Common myeloid progenitor, CD34-positive (primary cell): ENCODE measurements around the gene DIAPH3.

Experiments
- CTCF ChIA-PET: fragments of 350-600 bp; sonication (Branson Sonifier 250); formaldehyde crosslinking; loops from one replicate; lab custom pipeline; 2021; ENCODE audit warnings: antibody characterized with exemption; lab: Charles Lee
- POLR2A ChIA-PET: fragments of 350-600 bp; sonication (Branson Sonifier 250); formaldehyde crosslinking; loops from one replicate; lab custom pipeline; 2021; ENCODE audit warnings: antibody characterized with exemption; lab: Charles Lee
- DNase-seq, 3 donors: peaks; one replicate each; pipeline versions ENCODE4 v3.0.0 to v3.0.0-alpha.2; 2013
- H3K27ac ChIP-seq, 2 experiments: 1 replicate in 1 of 2; 2 replicates in 1 of 2; pipeline ENCODE4 v1.7.0; 2013; ENCODE audit warnings: inconsistent platforms in 2 of 2, low read length in 2 of 2, mild to moderate bottlenecking in 2 of 2, low read depth in 1 of 2, moderate library complexity in 1 of 2; ENCODE audit not compliant: severe bottlenecking in 2 of 2, insufficient read depth in 1 of 2, poor library complexity in 1 of 2
- H3K27me3 ChIP-seq, 5 experiments: replicated peaks in 2 of 5; 1 replicate in 3 of 5; 2 replicates in 2 of 5; pipeline versions ENCODE4 v1.6.1 to v1.7.0; 2013; ENCODE audit warnings: low read length in 4 of 5, mild to moderate bottlenecking in 2 of 5, moderate library complexity in 2 of 5, inconsistent platforms in 1 of 5; ENCODE audit not compliant: insufficient read depth in 5 of 5, control insufficient read depth in 4 of 5
- H3K36me3 ChIP-seq, 4 experiments: 1 replicate in 2 of 4; 2 replicates in 2 of 4; pipeline versions ENCODE4 v1.6.1 to v1.7.0; 2013; ENCODE audit warnings: low read length in 3 of 4, control low read depth in 1 of 4, mild to moderate bottlenecking in 1 of 4; ENCODE audit not compliant: control insufficient read depth in 4 of 4, insufficient read depth in 4 of 4
- H3K4me1 ChIP-seq, 4 experiments: 1 replicate in 3 of 4; 2 replicates in 1 of 4; pipeline versions ENCODE4 v1.6.1 to v1.7.1; 2013; ENCODE audit warnings: low read length in 3 of 4, mild to moderate bottlenecking in 3 of 4, control low read depth in 1 of 4, inconsistent platforms in 1 of 4, moderate library complexity in 1 of 4; ENCODE audit not compliant: control insufficient read depth in 4 of 4, insufficient read depth in 4 of 4; ENCODE audit errors: control extremely low read depth in 1 of 4
- H3K4me3 ChIP-seq, 7 experiments: 1 replicate in 4 of 7; 2 replicates in 3 of 7; pipeline versions ENCODE4 v1.5.1 to v1.7.0; 2013; ENCODE audit warnings: mild to moderate bottlenecking in 7 of 7, low read length in 6 of 7, moderate library complexity in 6 of 7, inconsistent platforms in 2 of 7, low read depth in 2 of 7, control low read depth in 1 of 7; ENCODE audit not compliant: insufficient read depth in 4 of 7, control insufficient read depth in 1 of 7; ENCODE audit errors: extremely low read depth in 1 of 7
- H3K9me3 ChIP-seq, 5 experiments: 1 replicate in 4 of 5; 2 replicates in 1 of 5; pipeline versions ENCODE4 v1.6.1 to v1.7.1; 2013; ENCODE audit warnings: low read length in 4 of 5, mild to moderate bottlenecking in 2 of 5, inconsistent platforms in 1 of 5, low read depth in 1 of 5, moderate library complexity in 1 of 5; ENCODE audit not compliant: control insufficient read depth in 4 of 5, insufficient read depth in 2 of 5; ENCODE audit errors: control extremely low read depth in 1 of 5
- WGBS: methylation state at CpG from one replicate; pipeline ENCODE4 v1.1.5; 2013; ENCODE audit not compliant: insufficient coverage; 5-methylcytosine and 5-hydroxymethylcytosine counted together

The DIAPH3 gene

GRCh38 chr13:59914556-59914955 is 249.2 kb downstream of the DIAPH3 start:
- POLR2A ChIA-PET: no interaction called here
- DNase-seq: no peak

DNA sequence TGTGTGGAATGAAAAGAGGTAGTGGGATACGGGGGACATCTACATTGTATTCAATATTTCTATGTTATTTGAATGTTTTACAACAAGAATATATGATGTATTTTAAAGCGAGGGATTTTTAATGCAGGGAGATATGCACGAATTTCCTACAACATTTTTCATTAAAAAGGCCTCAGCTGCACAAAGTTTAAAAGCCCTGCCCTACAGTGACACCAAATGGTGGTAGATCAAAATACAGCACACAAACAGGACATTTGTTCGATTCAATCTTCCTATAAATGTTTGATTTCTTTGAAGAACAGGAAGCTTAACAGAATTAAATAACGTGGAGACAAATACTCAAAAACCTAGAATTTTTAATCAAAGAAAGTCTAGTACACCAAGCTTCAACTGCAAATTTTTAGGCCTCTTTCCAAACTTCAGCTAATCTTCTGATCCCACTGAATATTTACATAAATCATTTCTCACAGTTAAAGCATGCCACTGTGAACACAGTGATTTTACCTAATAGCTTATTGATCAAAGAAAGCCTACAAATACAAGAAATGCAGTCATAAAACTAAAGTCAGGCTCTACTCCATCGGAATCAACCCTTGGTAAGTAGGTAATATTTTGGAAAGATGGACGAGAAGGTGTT is 257.2 kb downstream of the DIAPH3 start:
- DNase-seq: peak; percentile 8 to 31 (median 21)

More at GRCh38 chr13:59914556-59914955, 249.2 kb downstream of the DIAPH3 start:
- H3K9me3 ChIP-seq: no peaks in the 10 kb centered on the region
- H3K4me1 ChIP-seq: no peaks in the 10 kb centered on the region
- no peaks in the 10 kb centered on the region for H3K27me3 ChIP-seq
- WGBS: 100% methylated on average over 1 of the region's 2 CpGs
- CTCF ChIA-PET: no interaction called here
- H3K4me3 ChIP-seq: no peak overlapping the region
- no peaks in the 10 kb centered on the region for H3K36me3 ChIP-seq
- no peak overlapping the region for H3K27ac ChIP-seq

DNA sequence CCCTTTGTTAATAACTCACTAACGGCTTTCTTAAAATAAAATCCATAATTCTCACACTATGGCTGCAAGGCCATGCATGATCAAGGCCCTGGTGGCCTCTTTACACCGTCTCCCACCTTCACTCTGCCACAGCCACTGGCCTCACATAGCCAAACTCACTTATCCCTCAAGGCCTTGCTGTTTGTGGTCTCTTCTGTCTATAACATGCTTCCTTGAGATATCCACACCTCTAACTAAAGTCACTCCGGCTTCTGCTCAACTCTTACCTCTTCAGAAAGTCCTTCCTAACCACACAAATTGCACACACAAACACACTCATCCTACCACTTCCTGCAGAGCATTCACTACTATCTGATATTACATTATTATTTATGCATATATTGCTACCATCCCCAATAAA is 262.5 kb downstream of the DIAPH3 start:
- CTCF ChIA-PET: no interaction called here

More for the DNA sequence above, 257.2 kb downstream of the DIAPH3 start:
- ChIA-PET CTCF (interaction anchor here (0.8 to 1.5 kb wide), 3 partner anchors 21 to 518 kb away, joined by 3 to 4 read pairs (median 4); no protein-coding TSS in a partner anchor), POLR2A (no interaction called here)
- no peaks in the 10 kb centered on the region for H3K4me1 ChIP-seq
- 43% methylated on average over 1 of the region's 7 CpGs for WGBS
- H3K27ac ChIP-seq: no peak overlapping the region
- H3K36me3 ChIP-seq: no peaks in the 10 kb centered on the region
- H3K4me3 ChIP-seq: no peak overlapping the region
- H3K9me3 ChIP-seq: no peaks in the 10 kb centered on the region
- no peaks in the 10 kb centered on the region for H3K27me3 ChIP-seq

DNA sequence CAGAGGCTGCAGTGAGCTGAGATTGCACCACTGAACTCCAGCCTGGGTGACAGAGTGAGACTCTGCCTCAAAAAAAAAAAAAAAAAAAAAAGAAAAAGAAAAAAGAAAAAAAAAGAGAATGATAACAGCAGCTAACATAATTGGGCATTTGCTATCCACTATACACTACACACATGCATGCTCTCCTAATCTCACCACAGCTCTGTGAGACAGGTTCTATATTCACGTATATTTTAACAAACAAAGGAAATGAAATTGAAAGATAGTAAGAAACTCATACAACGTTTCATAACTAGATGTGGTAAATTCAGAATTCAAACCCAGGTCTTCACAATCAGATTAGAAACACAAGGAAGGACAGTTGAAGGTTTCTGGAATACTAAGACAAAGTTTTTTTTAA is 265.7 kb downstream of the DIAPH3 start:
- no CpG with 5 or more reads among the region's 2 CpGs for WGBS
- Histone ChIP-seq H3K36me3 (no peaks in the 10 kb centered on the region), H3K27ac (no peak overlapping the region), H3K4me3 (no peak overlapping the region), H3K27me3 (no peaks in the 10 kb centered on the region), H3K9me3 (no peaks in the 10 kb centered on the region), H3K4me1 (peaks cover 0 to 1% (median 0%) of the 10 kb centered on the region in 4 experiments)
- DNase-seq: no peak
- POLR2A ChIA-PET: no interaction called here
- CTCF ChIA-PET: no interaction called here

More for the DNA sequence above, 262.5 kb downstream of the DIAPH3 start:
- DNase-seq: peak in 2 of 3 donors; percentile 20 to 40
- H3K36me3 ChIP-seq: no peaks in the 10 kb centered on the region
- H3K4me3 ChIP-seq: no peak overlapping the region
- peaks cover 0 to 1% (median 0%) of the 10 kb centered on the region in 4 experiments for H3K4me1 ChIP-seq
- WGBS: 63% methylated on average over 3 of the region's 3 CpGs
- H3K9me3 ChIP-seq: no peaks in the 10 kb centered on the region
- POLR2A ChIA-PET: no interaction called here
- H3K27ac ChIP-seq: no peak overlapping the region
- no peaks in the 10 kb centered on the region for H3K27me3 ChIP-seq

GRCh38 chr13:59893266-59893665 is 270.5 kb downstream of the DIAPH3 start:
- no CpG with 5 or more reads among the region's 1 CpG for WGBS
- Histone ChIP-seq H3K4me3 (no peak overlapping the region), H3K4me1 (no peaks in the 10 kb centered on the region), H3K9me3 (no peaks in the 10 kb centered on the region), H3K27ac (no peak overlapping the region), H3K27me3 (no peaks in the 10 kb centered on the region), H3K36me3 (no peaks in the 10 kb centered on the region)
- ChIA-PET CTCF (no interaction called here), POLR2A (no interaction called here)
- DNase-seq: no peak

DNA sequence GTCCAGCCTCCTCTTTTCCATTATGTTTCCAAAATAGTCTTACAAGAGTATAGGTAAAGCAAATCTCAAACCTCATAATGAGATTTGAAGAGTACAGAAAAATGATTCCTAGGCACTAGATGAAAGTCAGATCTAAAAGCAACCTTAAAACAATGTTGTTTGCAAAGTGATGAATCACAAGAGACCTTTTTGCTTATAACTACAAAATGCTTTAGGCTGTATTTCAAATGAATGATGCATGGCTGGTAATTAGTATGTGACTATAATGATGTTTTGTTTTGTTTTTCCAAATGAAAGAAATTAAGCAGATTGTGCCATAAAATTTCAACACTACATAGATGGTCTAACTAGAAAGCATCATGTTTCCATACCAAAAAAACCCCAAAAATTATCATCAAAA is 272.7 kb downstream of the DIAPH3 start:
- Histone ChIP-seq H3K4me3 (no peak overlapping the region), H3K27ac (no peak overlapping the region), H3K27me3 (no peaks in the 10 kb centered on the region), H3K9me3 (no peaks in the 10 kb centered on the region), H3K36me3 (no peaks in the 10 kb centered on the region), H3K4me1 (no peaks in the 10 kb centered on the region)
- ChIA-PET POLR2A (no interaction called here), CTCF (no interaction called here)
- no peak for DNase-seq

GRCh38 chr13:59890054-59890453 is 273.7 kb downstream of the DIAPH3 start:
- Histone ChIP-seq H3K4me1 (no peaks in the 10 kb centered on the region), H3K27me3 (no peaks in the 10 kb centered on the region), H3K9me3 (no peaks in the 10 kb centered on the region), H3K4me3 (no peak overlapping the region), H3K27ac (no peak overlapping the region), H3K36me3 (no peaks in the 10 kb centered on the region)
- CTCF ChIA-PET: interaction anchor here (1.1 to 1.4 kb wide), 2 partner anchors 13 to 119 kb away, joined by 3 to 4 read pairs; no protein-coding TSS in a partner anchor
- DNase-seq: no peak
- POLR2A ChIA-PET: no interaction called here
- WGBS: 83% methylated on average over 1 of the region's 1 CpG
